ENCODE measurements around the gene VPS13D.
A peak's percentile ranks its signal among the peaks of the same experiment; 100 is the strongest.

Gene VPS13D

DNA sequence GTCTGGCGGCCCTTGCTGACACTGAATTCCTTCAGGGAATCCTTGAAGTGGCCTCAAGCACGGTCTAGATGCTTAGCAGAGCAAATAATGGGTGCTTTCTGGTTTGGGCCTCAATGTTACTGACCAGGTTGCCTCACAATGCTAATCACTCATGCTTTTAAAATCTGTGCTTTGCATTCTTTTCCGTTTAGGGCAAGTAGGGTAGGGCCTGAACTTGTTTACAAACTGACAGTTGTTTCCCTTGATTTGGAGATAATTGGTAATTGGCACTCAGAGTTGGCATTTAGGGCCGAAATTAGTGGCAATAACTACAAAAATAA, 1.4 kb downstream of the VPS13D start:
- Histone ChIP-seq H3K79me2 (ENCODE audit: control insufficient read depth, insufficient read depth, low read length, unreplicated experiment) (peaks cover 29% of the 10 kb centered on the region), H3K36me3 (ENCODE audit: insufficient read depth, low read length) (no peaks in the 10 kb centered on the region; the same call in 1 of the 2 replicates), H2AFZ (ENCODE audit: low read length, unreplicated experiment) (no peak overlapping the region), H3K27ac (ENCODE audit: low read depth, low read length) (no peak overlapping the region), H3K4me3 (ENCODE audit: low read depth, low read length) (peak overlapping the region; percentile 93), H3K4me1 (ENCODE audit: control insufficient read depth, insufficient read depth, low read length, unreplicated experiment) (peaks cover 7% of the 10 kb centered on the region), H3K27me3 (ENCODE audit: insufficient read depth, low read length) (no peaks in the 10 kb centered on the region)

DNA sequence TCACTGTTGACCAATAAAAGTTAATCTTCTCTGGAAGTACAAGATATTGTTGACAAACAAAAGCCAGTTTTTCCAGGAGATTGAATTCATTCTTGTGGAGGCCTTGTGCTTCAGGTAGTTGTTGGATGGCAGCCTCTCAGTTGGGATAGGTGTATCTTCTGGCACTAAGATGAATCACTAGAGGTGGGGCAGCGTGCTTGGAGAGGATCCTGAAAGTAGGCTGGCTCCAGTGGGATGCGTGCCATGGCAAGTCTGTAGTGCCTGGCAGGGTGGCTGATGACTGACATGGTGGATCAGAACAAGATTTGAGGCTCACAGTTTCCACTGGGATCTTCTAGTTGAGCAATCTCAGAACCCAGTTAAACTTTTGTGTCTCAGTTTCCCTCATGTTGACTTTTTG, 2.4 kb downstream of the VPS13D start:
- Histone ChIP-seq H3K27me3 (ENCODE audit: insufficient read depth, low read length) (no peaks in the 10 kb centered on the region), H3K79me2 (ENCODE audit: control insufficient read depth, insufficient read depth, low read length, unreplicated experiment) (peaks cover 31% of the 10 kb centered on the region), H3K4me1 (ENCODE audit: control insufficient read depth, insufficient read depth, low read length, unreplicated experiment) (peaks cover 7% of the 10 kb centered on the region), H3K4me3 (ENCODE audit: low read depth, low read length) (no peak overlapping the region), H2AFZ (ENCODE audit: low read length, unreplicated experiment) (no peak overlapping the region), H3K27ac (ENCODE audit: low read depth, low read length) (no peak overlapping the region), H3K36me3 (ENCODE audit: insufficient read depth, low read length) (no peaks in the 10 kb centered on the region; the same call in 1 of the 2 replicates)

DNA sequence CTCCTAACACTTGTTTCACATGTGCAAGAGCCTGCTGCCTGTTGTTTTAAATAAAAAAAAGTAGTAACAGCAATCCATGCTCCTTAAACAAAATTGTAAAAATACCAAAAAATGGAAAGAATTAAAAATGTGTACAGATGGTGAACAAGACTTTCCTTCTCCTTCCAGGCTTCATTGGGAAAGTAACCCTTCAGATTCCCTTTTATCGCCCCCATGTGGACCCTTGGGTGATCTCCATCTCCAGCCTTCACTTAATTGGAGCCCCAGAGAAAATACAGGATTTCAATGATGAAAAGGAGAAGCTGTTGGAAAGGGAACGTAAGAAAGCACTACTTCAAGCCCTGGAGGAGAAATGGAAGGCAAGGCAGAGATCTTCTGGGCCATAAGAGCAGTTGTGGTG, 14.2 kb downstream of the VPS13D start:
- Histone ChIP-seq H3K27me3 (ENCODE audit: insufficient read depth, low read length) (no peaks in the 10 kb centered on the region), H3K79me2 (ENCODE audit: control insufficient read depth, insufficient read depth, low read length, unreplicated experiment) (no peaks in the 10 kb centered on the region), H3K27ac (ENCODE audit: low read depth, low read length) (peak overlapping the region; percentile 68), H3K36me3 (ENCODE audit: insufficient read depth, low read length) (peaks cover 19% of the 10 kb centered on the region), H3K4me3 (ENCODE audit: low read depth, low read length) (no peak overlapping the region), H2AFZ (ENCODE audit: low read length, unreplicated experiment) (no peak overlapping the region), H3K4me1 (ENCODE audit: control insufficient read depth, insufficient read depth, low read length, unreplicated experiment) (peaks cover 35% of the 10 kb centered on the region)

DNA sequence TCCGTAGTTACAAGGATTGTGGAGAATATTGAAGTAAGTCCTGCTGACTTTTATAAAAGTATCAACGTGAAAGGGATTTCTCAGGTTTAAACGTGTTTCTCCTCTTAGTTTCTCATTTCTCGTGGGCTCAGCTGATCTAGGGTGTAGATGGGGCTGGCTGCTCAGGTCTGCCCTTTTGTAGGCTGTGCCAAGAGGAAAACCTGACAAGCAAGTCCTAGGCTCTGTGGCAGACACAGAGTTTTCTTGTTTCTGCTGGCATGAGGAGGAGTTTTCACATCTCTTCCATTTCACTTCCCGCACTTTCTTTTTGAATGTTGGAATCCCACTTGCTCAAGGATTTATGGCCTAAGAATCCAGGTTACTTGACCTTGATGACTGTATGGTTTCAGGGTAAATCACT, 14.8 kb downstream of the VPS13D start:
- Histone ChIP-seq H3K27ac (ENCODE audit: low read depth, low read length) (peak overlapping the region; percentile 68), H2AFZ (ENCODE audit: low read length, unreplicated experiment) (no peak overlapping the region), H3K4me1 (ENCODE audit: control insufficient read depth, insufficient read depth, low read length, unreplicated experiment) (peaks cover 38% of the 10 kb centered on the region), H3K27me3 (ENCODE audit: insufficient read depth, low read length) (no peaks in the 10 kb centered on the region), H3K79me2 (ENCODE audit: control insufficient read depth, insufficient read depth, low read length, unreplicated experiment) (no peaks in the 10 kb centered on the region), H3K36me3 (ENCODE audit: insufficient read depth, low read length) (peaks cover 23% of the 10 kb centered on the region), H3K4me3 (ENCODE audit: low read depth, low read length) (no peak overlapping the region)

DNA sequence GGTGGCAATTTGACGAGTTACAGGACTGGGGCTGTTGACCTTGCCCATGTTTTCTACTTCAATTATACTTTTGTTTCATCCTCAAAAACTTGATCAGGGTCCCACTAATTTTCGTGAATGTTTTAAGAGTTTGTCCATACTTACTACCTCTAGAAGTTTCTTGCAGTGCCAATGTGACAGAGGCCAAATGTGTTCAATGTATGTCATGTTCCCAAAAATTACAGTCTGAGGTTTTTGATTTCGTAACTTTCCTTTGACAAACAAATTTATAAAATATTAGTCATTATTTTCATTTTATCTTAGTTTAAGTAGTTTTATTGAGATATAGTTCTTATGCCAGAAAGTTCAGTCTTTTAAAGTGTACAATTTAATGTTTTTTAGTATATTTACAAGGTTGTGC, 15.3 kb downstream of the VPS13D start:
- Histone ChIP-seq H3K36me3 (ENCODE audit: insufficient read depth, low read length) (peaks cover 24% of the 10 kb centered on the region), H2AFZ (ENCODE audit: low read length, unreplicated experiment) (no peak overlapping the region), H3K27ac (ENCODE audit: low read depth, low read length) (peak overlapping the region; percentile 68), H3K4me1 (ENCODE audit: control insufficient read depth, insufficient read depth, low read length, unreplicated experiment) (peaks cover 38% of the 10 kb centered on the region), H3K79me2 (ENCODE audit: control insufficient read depth, insufficient read depth, low read length, unreplicated experiment) (no peaks in the 10 kb centered on the region), H3K4me3 (ENCODE audit: low read depth, low read length) (no peak overlapping the region), H3K27me3 (ENCODE audit: insufficient read depth, low read length) (no peaks in the 10 kb centered on the region)

DNA sequence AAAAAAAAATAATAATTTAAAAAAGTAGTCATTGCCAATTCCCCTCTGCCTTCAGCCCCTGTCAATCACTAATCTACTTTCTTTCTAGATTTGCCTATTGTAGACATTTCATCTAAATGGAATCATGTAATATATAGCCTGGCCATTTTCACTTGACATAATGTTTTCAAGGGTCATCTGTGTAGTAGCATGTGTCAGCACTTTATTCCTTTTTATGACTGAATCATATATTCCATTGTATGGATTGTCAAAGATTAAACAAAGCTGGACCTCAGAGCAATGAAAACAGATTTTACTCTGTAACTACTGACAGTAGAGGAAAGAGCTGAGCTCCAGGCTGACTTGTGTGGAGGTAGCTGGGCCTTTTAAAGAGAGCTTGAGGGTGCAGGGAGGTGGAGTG, 15.9 kb downstream of the VPS13D start:
- H3K36me3 ChIP-seq (ENCODE audit: insufficient read depth, low read length): peaks cover 26% of the 10 kb centered on the region
- peak overlapping the region; percentile 68 for H3K27ac ChIP-seq (ENCODE audit: low read depth, low read length)
- H3K4me3 ChIP-seq (ENCODE audit: low read depth, low read length): 0 out of 2 replicates have a peak overlapping the region, but pooled peaks have one; percentile 12
- H3K27me3 ChIP-seq (ENCODE audit: insufficient read depth, low read length): no peaks in the 10 kb centered on the region
- no peak overlapping the region for H2AFZ ChIP-seq (ENCODE audit: low read length, unreplicated experiment)
- H3K4me1 ChIP-seq (ENCODE audit: control insufficient read depth, insufficient read depth, low read length, unreplicated experiment): peaks cover 38% of the 10 kb centered on the region
- H3K79me2 ChIP-seq (ENCODE audit: control insufficient read depth, insufficient read depth, low read length, unreplicated experiment): no peaks in the 10 kb centered on the region

DNA sequence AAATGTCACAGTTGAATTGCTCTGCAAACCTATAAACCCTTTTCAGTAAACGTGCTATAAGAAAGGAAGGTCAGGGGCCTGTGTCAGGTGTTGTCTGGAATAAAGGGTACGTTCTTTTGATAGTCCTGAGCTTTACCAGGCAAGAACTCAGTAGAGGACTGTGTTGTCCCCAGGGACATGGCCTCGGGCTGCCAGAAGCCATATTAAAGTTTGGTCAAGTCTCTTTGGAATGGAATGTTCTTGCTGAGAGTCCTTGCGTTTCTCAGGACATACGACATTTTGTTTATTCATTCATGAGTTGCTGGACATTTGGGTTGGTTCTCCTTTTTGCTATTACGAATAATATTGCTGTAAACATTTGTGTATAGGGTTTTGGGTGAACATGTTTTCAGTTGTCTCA, 16.8 kb downstream of the VPS13D start:
- Histone ChIP-seq H3K27me3 (ENCODE audit: insufficient read depth, low read length) (no peaks in the 10 kb centered on the region), H3K36me3 (ENCODE audit: insufficient read depth, low read length) (peaks cover 33% of the 10 kb centered on the region), H3K79me2 (ENCODE audit: control insufficient read depth, insufficient read depth, low read length, unreplicated experiment) (no peaks in the 10 kb centered on the region)

DNA sequence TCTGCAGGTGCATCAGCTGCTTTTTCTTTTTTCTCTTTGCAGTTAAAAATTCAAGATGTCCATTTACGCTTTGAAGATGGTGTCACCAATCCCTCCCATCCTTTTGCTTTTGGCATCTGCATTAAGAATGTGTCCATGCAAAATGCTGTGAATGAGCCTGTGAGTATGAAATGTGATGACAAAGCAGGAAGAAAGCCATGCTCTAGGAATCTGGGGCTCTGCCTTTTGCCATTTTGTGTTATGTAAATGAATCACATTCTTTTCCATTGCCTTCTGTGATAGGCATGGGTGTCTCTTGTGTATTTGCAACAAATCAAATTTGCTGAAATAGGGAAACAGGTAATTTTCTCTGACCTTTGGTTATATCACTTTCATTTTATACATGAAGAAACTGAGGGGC, 19.4 kb downstream of the VPS13D start:
- no peak overlapping the region for H2AFZ ChIP-seq (ENCODE audit: low read length, unreplicated experiment)
- no peak overlapping the region for H3K27ac ChIP-seq (ENCODE audit: low read depth, low read length)
- H3K36me3 ChIP-seq (ENCODE audit: insufficient read depth, low read length): peaks cover 30% of the 10 kb centered on the region
- no peaks in the 10 kb centered on the region for H3K79me2 ChIP-seq (ENCODE audit: control insufficient read depth, insufficient read depth, low read length, unreplicated experiment)
- H3K4me3 ChIP-seq (ENCODE audit: low read depth, low read length): no peak overlapping the region
- H3K27me3 ChIP-seq (ENCODE audit: insufficient read depth, low read length): no peaks in the 10 kb centered on the region
- peaks cover 29% of the 10 kb centered on the region for H3K4me1 ChIP-seq (ENCODE audit: control insufficient read depth, insufficient read depth, low read length, unreplicated experiment)

More for the DNA sequence above, 16.8 kb downstream of the VPS13D start:
- Histone ChIP-seq H3K27ac (ENCODE audit: low read depth, low read length) (peak overlapping the region; percentile 68; the same call in 1 of the 2 replicates), H3K4me3 (ENCODE audit: low read depth, low read length) (no peak overlapping the region), H3K4me1 (ENCODE audit: control insufficient read depth, insufficient read depth, low read length, unreplicated experiment) (peaks cover 38% of the 10 kb centered on the region), H2AFZ (ENCODE audit: low read length, unreplicated experiment) (no peak overlapping the region)

DNA sequence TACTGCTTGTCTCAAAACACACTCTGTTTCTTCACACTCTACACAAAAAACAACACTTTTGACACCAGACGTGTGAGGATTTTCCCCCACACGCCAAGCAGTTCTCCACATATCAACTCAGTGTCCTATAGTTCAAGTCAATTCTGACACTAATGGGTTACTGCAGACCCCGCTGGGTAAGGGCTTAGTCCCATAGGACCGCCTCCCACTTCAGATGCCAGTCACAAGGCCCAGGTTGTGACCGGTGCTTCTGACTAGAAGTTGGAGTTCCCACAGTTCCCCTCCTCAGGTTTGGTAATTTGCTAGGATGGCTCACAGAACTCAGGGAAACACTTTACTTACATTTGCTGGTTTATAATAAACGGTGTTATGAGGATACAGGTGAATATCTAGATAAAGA, 19.9 kb downstream of the VPS13D start:
- Histone ChIP-seq H3K27ac (ENCODE audit: low read depth, low read length) (no peak overlapping the region), H2AFZ (ENCODE audit: low read length, unreplicated experiment) (no peak overlapping the region), H3K4me1 (ENCODE audit: control insufficient read depth, insufficient read depth, low read length, unreplicated experiment) (peaks cover 24% of the 10 kb centered on the region), H3K36me3 (ENCODE audit: insufficient read depth, low read length) (peaks cover 30% of the 10 kb centered on the region), H3K27me3 (ENCODE audit: insufficient read depth, low read length) (no peaks in the 10 kb centered on the region), H3K4me3 (ENCODE audit: low read depth, low read length) (no peak overlapping the region), H3K79me2 (ENCODE audit: control insufficient read depth, insufficient read depth, low read length, unreplicated experiment) (no peaks in the 10 kb centered on the region)

DNA sequence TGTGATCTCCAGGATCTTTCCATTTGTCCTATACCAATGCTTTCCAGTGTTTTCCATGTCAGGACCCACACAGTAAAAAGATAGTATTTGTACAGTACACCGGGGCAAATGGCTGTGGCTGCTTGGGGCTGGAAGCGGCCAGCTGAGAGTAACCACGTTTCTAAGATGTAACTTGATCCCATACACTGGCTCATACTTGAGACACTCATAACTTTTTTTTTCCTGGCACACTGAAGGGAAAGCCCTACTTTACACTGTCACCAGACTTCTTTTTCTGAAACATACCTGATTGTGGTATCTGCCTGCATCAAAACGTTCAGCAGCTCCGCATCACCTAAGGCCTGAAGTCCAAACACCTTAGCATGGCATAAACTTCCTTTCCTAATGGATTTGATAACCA, 21.6 kb downstream of the VPS13D start:
- no peaks in the 10 kb centered on the region for H3K79me2 ChIP-seq (ENCODE audit: control insufficient read depth, insufficient read depth, low read length, unreplicated experiment)
- no peaks in the 10 kb centered on the region for H3K27me3 ChIP-seq (ENCODE audit: insufficient read depth, low read length)
- H3K4me1 ChIP-seq (ENCODE audit: control insufficient read depth, insufficient read depth, low read length, unreplicated experiment): peaks cover 8% of the 10 kb centered on the region
- H2AFZ ChIP-seq (ENCODE audit: low read length, unreplicated experiment): no peak overlapping the region
- H3K27ac ChIP-seq (ENCODE audit: low read depth, low read length): no peak overlapping the region
- H3K36me3 ChIP-seq (ENCODE audit: insufficient read depth, low read length): peaks cover 24% of the 10 kb centered on the region
- no peak overlapping the region for H3K4me3 ChIP-seq (ENCODE audit: low read depth, low read length)

DNA sequence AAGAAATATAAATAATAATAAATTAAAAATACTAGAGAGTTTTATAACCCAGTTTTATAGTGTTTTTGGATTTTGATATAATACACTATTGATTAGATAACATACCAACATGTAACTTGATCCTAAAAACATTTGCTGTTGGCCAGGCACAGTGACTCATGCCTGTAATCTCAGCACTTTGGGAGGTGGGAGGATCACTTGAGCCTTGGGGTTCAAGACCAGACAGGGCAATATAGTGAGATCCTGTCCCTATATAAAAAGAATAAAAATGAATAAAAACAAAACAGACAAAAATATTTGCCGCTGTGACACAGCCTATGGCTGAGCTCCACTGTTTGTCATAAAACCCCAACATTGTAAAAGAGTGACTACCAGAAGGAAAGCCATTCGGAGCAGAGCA, 26.1 kb downstream of the VPS13D start:
- no peak overlapping the region for H2AFZ ChIP-seq (ENCODE audit: low read length, unreplicated experiment)
- H3K27ac ChIP-seq (ENCODE audit: low read depth, low read length): no peak overlapping the region
- H3K4me3 ChIP-seq (ENCODE audit: low read depth, low read length): no peak overlapping the region
- H3K27me3 ChIP-seq (ENCODE audit: insufficient read depth, low read length): no peaks in the 10 kb centered on the region
- H3K36me3 ChIP-seq (ENCODE audit: insufficient read depth, low read length): peaks cover 22% of the 10 kb centered on the region
- no peaks in the 10 kb centered on the region for H3K4me1 ChIP-seq (ENCODE audit: control insufficient read depth, insufficient read depth, low read length, unreplicated experiment)
- H3K79me2 ChIP-seq (ENCODE audit: control insufficient read depth, insufficient read depth, low read length, unreplicated experiment): no peaks in the 10 kb centered on the region

Measured in ACC112 (cell line).